Activated CD8-positive, alpha-beta memory T cell treated with anti-CD3 and anti-CD28 coated beads for 24 hours (primary cell): ENCODE measurements around the gene SLC44A5.
"Not testable (repeated sequence)": the region's sequence is repeated elsewhere in the genome, so short reads cannot be mapped to it uniquely, and the experiment has no call there.

ENCODE experiments used
- DNase-seq: peaks from one replicate; pipeline ENCODE4 v3.0.0-alpha.2; 2020

Gene SLC44A5

GRCh38 chr1:75263616-75264015 lies 347.3 kb downstream of the SLC44A5 start:
- DNase-seq, result not testable (repeated sequence)

- not testable (repeated sequence) for DNase-seq
These were observed 349.0 kb downstream of the SLC44A5 start for GRCh38 chr1:75261946-75262345.

GRCh38 chr1:75258351-75258750 lies 352.6 kb downstream of the SLC44A5 start:
- no peak for DNase-seq

GRCh38 chr1:75257424-75257823 lies 353.5 kb downstream of the SLC44A5 start:
- DNase-seq, result no peak

GRCh38 chr1:75250114-75250513 lies 360.8 kb downstream of the SLC44A5 start:
- not testable (repeated sequence) for DNase-seq

GRCh38 chr1:75245239-75245638 lies 365.7 kb downstream of the SLC44A5 start:
- DNase-seq, result no peak

- DNase-seq, result no peak
These were observed 367.8 kb downstream of the SLC44A5 start for GRCh38 chr1:75243124-75243523.

GRCh38 chr1:75237316-75237715 lies 373.6 kb downstream of the SLC44A5 start:
- DNase-seq, result no peak

- no peak for DNase-seq
These were observed 376.4 kb downstream of the SLC44A5 start for GRCh38 chr1:75234562-75234961.

GRCh38 chr1:75233302-75233929 lies 377.5 kb downstream of the SLC44A5 start:
- no peak for DNase-seq

GRCh38 chr1:75220072-75220471 lies 390.8 kb downstream of the SLC44A5 start:
- DNase-seq, result no peak

GRCh38 chr1:75214017-75214416 lies 396.9 kb downstream of the SLC44A5 start:
- no peak for DNase-seq

- DNase-seq, result no peak
These were observed 399.3 kb downstream of the SLC44A5 start for GRCh38 chr1:75211648-75212047.

GRCh38 chr1:75208862-75209261 lies 402.1 kb downstream of the SLC44A5 start:
- no peak for DNase-seq

GRCh38 chr1:75203415-75204277 lies 407.3 kb downstream of the SLC44A5 start:
- DNase-seq, result no peak

GRCh38 chr1:75202751-75203150 lies 408.2 kb downstream of the SLC44A5 start:
- no peak for DNase-seq

- DNase-seq, result no peak
These were observed 412.2 kb downstream of the SLC44A5 start for GRCh38 chr1:75198761-75199160.

GRCh38 chr1:75198163-75198562 lies 412.8 kb downstream of the SLC44A5 start:
- no peak for DNase-seq

- no peak for DNase-seq
These were observed 422.0 kb downstream of the SLC44A5 start for GRCh38 chr1:75188892-75189291.

GRCh38 chr1:75181214-75181955 lies 429.5 kb downstream of the SLC44A5 start:
- DNase-seq, result not testable (repeated sequence)

- DNase-seq, result no peak
These were observed 436.7 kb downstream of the SLC44A5 start for GRCh38 chr1:75174031-75174760.

GRCh38 chr1:75172556-75172955 lies 438.4 kb downstream of the SLC44A5 start:
- DNase-seq, result no peak

GRCh38 chr1:75171876-75172275 lies 439.0 kb downstream of the SLC44A5 start:
- no peak for DNase-seq
